B cell (primary cell): ENCODE results near the gene NOC4L. TPM values are rescaled to one million over a fixed set of nuclear protein-coding genes. Genes with fewer than 3 reads are reported as not detected.

Experiments
- ATAC-seq: fragments of 200-7000 bp; cut with Tn5 transposase; one replicate; pipeline ENCODE4 v1.10.0; 2021; ENCODE audit warnings: low read depth, mild to moderate bottlenecking, moderate number of reproducible peaks, moderate library complexity
- CTCF ChIA-PET: fragments of 350-600 bp; sonication (Branson Sonifier 250); formaldehyde crosslinking; loops from one replicate; lab custom pipeline; 2021; ENCODE audit warnings: antibody characterized with exemption, inconsistent platforms; lab: Charles Lee
- POLR2A ChIA-PET: fragments of 350-600 bp; sonication (Branson Sonifier 250); formaldehyde crosslinking; loops from one replicate; lab custom pipeline; 2021; ENCODE audit warnings: antibody characterized with exemption; lab: Charles Lee
- DNase-seq: peaks from one replicate; pipeline ENCODE4 v3.0.0; 2013
- H2AFZ ChIP-seq: 2 replicates; pipeline ENCODE4 v1.6.1; 2012; ENCODE audit warnings: mild to moderate bottlenecking, low read depth, low read length; ENCODE audit not compliant: insufficient read depth, poor library complexity, severe bottlenecking
- H3K27ac ChIP-seq, 2 donors: 1 replicate in 1 of 2; 2 replicates in 1 of 2; pipeline ENCODE4 v1.5.1; 2012 to 2013; ENCODE audit warnings: low read length in 2 of 2, mild to moderate bottlenecking in 2 of 2, moderate library complexity in 1 of 2
- H3K27me3 ChIP-seq, 4 experiments: fragments of 200-600 bp in 1 of 4; sonication (generic) in 1 of 4; replicated peaks in 1 of 4; 1 replicate in 2 of 4; 2 replicates in 2 of 4; pipeline versions ENCODE4 v1.6.1 to v1.7.0; 2013 to 2016; ENCODE audit warnings: low read length in 3 of 4, mild to moderate bottlenecking in 2 of 4, mixed read lengths in 1 of 4, moderate library complexity in 1 of 4; ENCODE audit not compliant: insufficient read depth in 4 of 4, control insufficient read depth in 3 of 4; ENCODE audit errors: control extremely low read depth in 1 of 4
- H3K36me3 ChIP-seq, 2 experiments: replicated peaks in 1 of 2; 1 replicate in 1 of 2; 2 replicates in 1 of 2; pipeline versions ENCODE4 v1.6.1 to v1.7.1; 2013; ENCODE audit warnings: low read length in 1 of 2; ENCODE audit not compliant: insufficient read depth in 2 of 2, control insufficient read depth in 1 of 2; ENCODE audit errors: control extremely low read depth in 1 of 2, extremely low read depth in 1 of 2
- H3K4me1 ChIP-seq, 2 donors: fragments of 200-600 bp in 1 of 2; sonication (generic) in 1 of 2; 1 replicate in 1 of 2; 2 replicates in 1 of 2; pipeline versions ENCODE4 v1.5.1 to v1.6.1; 2013 to 2017; ENCODE audit warnings: low read length in 2 of 2; ENCODE audit not compliant: control insufficient read depth in 2 of 2, insufficient read depth in 2 of 2
- H3K4me2 ChIP-seq: replicated peaks from 2 replicates; pipeline ENCODE3; 2012; ENCODE audit warnings: mild to moderate bottlenecking, low read depth, low read length; ENCODE audit not compliant: poor library complexity, severe bottlenecking
- H3K4me3 ChIP-seq, 5 experiments: fragments of 200-600 bp in 1 of 5; sonication (generic) in 1 of 5; 1 replicate in 3 of 5; 2 replicates in 2 of 5; pipeline versions ENCODE4 v1.5.1 to v1.7.0; 2011 to 2016; ENCODE audit warnings: low read length in 4 of 5, mild to moderate bottlenecking in 4 of 5, low read depth in 2 of 5, control low read depth in 1 of 5, moderate library complexity in 1 of 5; ENCODE audit not compliant: insufficient read depth in 1 of 5; ENCODE audit errors: control extremely low read depth in 1 of 5, extremely low read depth in 1 of 5
- H3K79me2 ChIP-seq: fragments of 200-600 bp; sonication (generic); one replicate; pipeline ENCODE4 v1.6.0; 2016; ENCODE audit warnings: low read length; ENCODE audit not compliant: control insufficient read depth, insufficient read depth
- H3K9ac ChIP-seq: fragments of 200-600 bp; sonication (generic); 2 replicates; pipeline ENCODE4 v1.6.1; 2017; ENCODE audit warnings: mild to moderate bottlenecking, low read length, moderate library complexity
- H3K9me3 ChIP-seq, 3 donors: one replicate each; pipeline versions ENCODE4 v1.6.1 to v1.7.1; 2013; ENCODE audit warnings: low read length in 2 of 3; ENCODE audit not compliant: control insufficient read depth in 2 of 3, insufficient read depth in 1 of 3; ENCODE audit errors: control extremely low read depth in 1 of 3
- H4K20me1 ChIP-seq: 2 replicates; pipeline ENCODE4 v1.6.0; 2012; ENCODE audit warnings: mild to moderate bottlenecking, low read length; ENCODE audit not compliant: insufficient read depth, control insufficient read depth, poor library complexity, severe bottlenecking
- H3K27ac Mint-ChIP-seq: one replicate; pipeline ENCODE4 v1.8.0; 2021; ENCODE audit warnings: mixed read lengths
- H3K27me3 Mint-ChIP-seq: one replicate; pipeline ENCODE4 v1.8.0; 2021; ENCODE audit warnings: mixed read lengths
- H3K4me1 Mint-ChIP-seq: one replicate; pipeline ENCODE4 v1.8.0; 2021; ENCODE audit warnings: mixed read lengths
- H3K4me3 Mint-ChIP-seq: one replicate; pipeline ENCODE4 v1.8.0; 2021; ENCODE audit warnings: mixed read lengths
- H3K9me3 Mint-ChIP-seq: one replicate; pipeline ENCODE4 v1.8.0; 2022; ENCODE audit warnings: mixed read lengths; ENCODE audit not compliant: insufficient read depth
- EZH2 ChIP-seq: IDR thresholded peaks from 2 replicates; pipeline ENCODE4 v1.6.1; 2012; ENCODE audit warnings: borderline replicate concordance, low read depth, mild to moderate bottlenecking, moderate library complexity, low read length; ENCODE audit not compliant: insufficient read depth, poor library complexity, severe bottlenecking
- WGBS: methylation state at CpG from one replicate; pipeline ENCODE4 v1.1.5; 2013; ENCODE audit warnings: missing lambda C conversion rate; ENCODE audit not compliant: insufficient coverage; 5-methylcytosine and 5-hydroxymethylcytosine counted together
- intact Hi-C: fragments of 100-400 bp; cut with micrococcal nuclease; formaldehyde crosslinking; loops from one replicate; pipeline ENCODE4 v1.10.0; 2022
- polyA plus RNA-seq: library from polyadenylated mRNA; depleted of rRNA; stranded (reverse); fragments of >200 nt; gene quantifications from 2 replicates; pipeline ENCODE4 v1.2.3, GENCODE V29; 2012
- total RNA-seq, 2 donors: library from RNA; stranded (reverse); fragments of 120-200 nt in 1 of 2; gene quantifications; 1 replicate in 1 of 2; 2 replicates in 1 of 2; pipeline versions ENCODE4 v1.2.3 to v1.2.4, GENCODE V29; 2013 to 2022
- TF ChIP-seq, protein P1 (sequence below): fragments of 200-600 bp; IDR thresholded peaks from one replicate; pipeline ENCODE4 v1.8.0; 2022; ENCODE audit warnings: antibody characterized with exemption, mild to moderate bottlenecking

Gene NOC4L
- total and polyA plus RNA-seq, 2 donors (not counting 1 experiment from before 2014, with no cell fraction given): 13.1 to 21.9 TPM

DNA sequence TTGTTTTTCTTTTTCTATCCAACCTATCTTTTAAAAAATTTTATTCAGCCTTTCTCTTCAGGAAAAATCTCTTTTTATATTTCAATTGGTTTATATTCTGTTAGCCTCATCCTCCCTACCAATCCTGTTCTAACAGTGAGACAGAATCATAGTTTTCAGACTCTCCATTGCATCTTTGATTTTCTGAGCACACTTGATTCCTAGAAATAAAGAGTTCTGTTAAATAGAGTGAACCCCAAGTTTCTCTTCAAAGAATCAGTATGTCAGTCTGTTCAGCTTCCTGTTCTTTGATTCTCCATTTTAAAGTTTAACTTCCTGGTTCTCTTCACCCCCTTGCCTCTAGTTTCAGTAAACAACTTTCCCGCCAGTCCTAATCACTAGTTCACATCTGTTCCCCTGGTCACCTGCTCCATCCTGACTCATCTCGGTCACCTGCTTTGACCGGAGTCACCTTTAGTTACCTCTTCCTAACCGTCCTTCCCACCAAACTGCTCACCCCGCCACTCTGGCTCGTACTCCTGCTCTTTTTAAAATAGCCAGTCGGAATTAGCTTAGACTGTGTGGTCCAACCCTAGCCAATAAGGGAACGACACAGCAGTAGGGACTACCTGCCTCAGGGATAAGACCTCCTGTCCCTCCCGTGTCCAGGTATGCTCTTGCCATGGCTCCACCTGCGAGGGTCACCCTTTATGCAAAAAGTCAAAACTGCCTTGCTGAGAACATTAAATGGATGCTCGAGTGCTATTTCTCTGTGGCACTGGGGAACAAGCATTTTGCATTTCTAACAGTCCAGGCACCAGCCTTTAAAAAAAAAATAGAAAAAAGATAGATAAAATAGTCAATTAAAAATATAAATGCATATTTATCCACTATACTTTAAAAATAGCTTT is 48.5 kb upstream of the NOC4L start:
- no peak for TF ChIP-seq EZH2
- TF ChIP-seq, protein P1, sequence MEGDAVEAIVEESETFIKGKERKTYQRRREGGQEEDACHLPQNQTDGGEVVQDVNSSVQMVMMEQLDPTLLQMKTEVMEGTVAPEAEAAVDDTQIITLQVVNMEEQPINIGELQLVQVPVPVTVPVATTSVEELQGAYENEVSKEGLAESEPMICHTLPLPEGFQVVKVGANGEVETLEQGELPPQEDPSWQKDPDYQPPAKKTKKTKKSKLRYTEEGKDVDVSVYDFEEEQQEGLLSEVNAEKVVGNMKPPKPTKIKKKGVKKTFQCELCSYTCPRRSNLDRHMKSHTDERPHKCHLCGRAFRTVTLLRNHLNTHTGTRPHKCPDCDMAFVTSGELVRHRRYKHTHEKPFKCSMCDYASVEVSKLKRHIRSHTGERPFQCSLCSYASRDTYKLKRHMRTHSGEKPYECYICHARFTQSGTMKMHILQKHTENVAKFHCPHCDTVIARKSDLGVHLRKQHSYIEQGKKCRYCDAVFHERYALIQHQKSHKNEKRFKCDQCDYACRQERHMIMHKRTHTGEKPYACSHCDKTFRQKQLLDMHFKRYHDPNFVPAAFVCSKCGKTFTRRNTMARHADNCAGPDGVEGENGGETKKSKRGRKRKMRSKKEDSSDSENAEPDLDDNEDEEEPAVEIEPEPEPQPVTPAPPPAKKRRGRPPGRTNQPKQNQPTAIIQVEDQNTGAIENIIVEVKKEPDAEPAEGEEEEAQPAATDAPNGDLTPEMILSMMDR: no peak
- POLR2A ChIA-PET: no interaction called here

DNA sequence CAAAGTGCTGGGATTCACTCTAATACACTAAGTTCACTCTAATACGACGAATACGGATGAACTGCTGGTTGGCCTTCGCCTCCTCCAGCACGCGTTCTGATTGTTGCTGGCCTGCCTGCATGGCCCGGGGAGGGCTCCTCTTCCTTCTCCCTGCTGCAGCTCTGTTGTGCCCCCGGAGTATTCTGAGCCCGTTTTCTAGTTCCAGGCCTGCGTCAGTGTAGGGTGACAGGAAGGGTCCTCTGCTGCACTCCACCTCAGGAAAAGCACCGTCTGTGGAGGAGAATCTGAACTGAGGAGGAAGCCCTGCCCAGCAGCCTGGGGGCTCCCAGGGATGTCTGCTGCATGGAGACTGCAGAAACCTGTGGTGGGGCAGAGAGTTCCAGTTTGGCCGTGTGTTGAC is 44.5 kb upstream of the NOC4L start:
- Mint-ChIP-seq H3K27me3 (no peaks in the 10 kb centered on the region), H3K4me1 (peaks cover 8% of the 10 kb centered on the region), H3K27ac (no peak overlapping the region), H3K4me3 (no peak overlapping the region), H3K9me3 (no peaks in the 10 kb centered on the region)
- no peak for ATAC-seq
- no peaks in the 10 kb centered on the region for H3K27me3 ChIP-seq
- no peak for DNase-seq
- H3K4me3 ChIP-seq: no peak overlapping the region
- H3K79me2 ChIP-seq: peaks cover 4% of the 10 kb centered on the region
- H3K27ac ChIP-seq: no peak overlapping the region
- peaks cover 0 to 7% (median 0%) of the 10 kb centered on the region in 3 donors for H3K9me3 ChIP-seq
- H3K9ac ChIP-seq: no peak overlapping the region
- no peaks in the 10 kb centered on the region for H3K4me1 ChIP-seq
- H3K36me3 ChIP-seq: peaks cover 1 to 16% of the 10 kb centered on the region in 2 experiments
- H3K4me2 ChIP-seq: no peak overlapping the region
- no peaks in the 10 kb centered on the region for H4K20me1 ChIP-seq
- CTCF ChIA-PET: no interaction called here
- POLR2A ChIA-PET: no interaction called here
- 98% methylated on average over 11 of the region's 12 CpGs for WGBS
- intact Hi-C loops: no loop called here
- no peak overlapping the region for H2AFZ ChIP-seq
- TF ChIP-seq, protein P1: no peak
- TF ChIP-seq EZH2: no peak

More for the DNA sequence above, 48.5 kb upstream of the NOC4L start:
- peaks cover 0 to 7% (median 0%) of the 10 kb centered on the region in 3 donors for H3K9me3 ChIP-seq
- peaks cover 1 to 20% of the 10 kb centered on the region in 2 experiments for H3K36me3 ChIP-seq
- intact Hi-C loops: no loop called here
- no peak for ATAC-seq
- peaks cover 16% of the 10 kb centered on the region for H3K79me2 ChIP-seq
- H3K4me1 ChIP-seq: no peaks in the 10 kb centered on the region
- H2AFZ ChIP-seq: no peak overlapping the region
- H3K4me3 Mint-ChIP-seq: no peak overlapping the region
- no peaks in the 10 kb centered on the region for H3K27me3 Mint-ChIP-seq
- no peak overlapping the region for H3K27ac Mint-ChIP-seq
- no peaks in the 10 kb centered on the region for H3K27me3 ChIP-seq
- DNase-seq: no peak
- 96% methylated on average over 9 of the region's 11 CpGs for WGBS
- no peak overlapping the region for H3K9ac ChIP-seq
- H4K20me1 ChIP-seq: no peaks in the 10 kb centered on the region
- no peak overlapping the region for H3K4me2 ChIP-seq
- no peak overlapping the region for H3K27ac ChIP-seq
- H3K9me3 Mint-ChIP-seq: no peaks in the 10 kb centered on the region
- no peak overlapping the region for H3K4me3 ChIP-seq
- H3K4me1 Mint-ChIP-seq: peaks cover 9% of the 10 kb centered on the region
- CTCF ChIA-PET: no interaction called here
